ENCODE measurements around the gene HERC4. TPM values are rescaled to one million over a fixed set of nuclear protein-coding genes. Genes with fewer than 3 reads are reported as not detected.
"Not testable (repeated sequence)": the region's sequence is repeated elsewhere in the genome, so short reads cannot be mapped to it uniquely, and the experiment has no call there.

Gene HERC4
- total RNA-seq, 1 experiment from 2014 or later = 61.2 TPM

DNA sequence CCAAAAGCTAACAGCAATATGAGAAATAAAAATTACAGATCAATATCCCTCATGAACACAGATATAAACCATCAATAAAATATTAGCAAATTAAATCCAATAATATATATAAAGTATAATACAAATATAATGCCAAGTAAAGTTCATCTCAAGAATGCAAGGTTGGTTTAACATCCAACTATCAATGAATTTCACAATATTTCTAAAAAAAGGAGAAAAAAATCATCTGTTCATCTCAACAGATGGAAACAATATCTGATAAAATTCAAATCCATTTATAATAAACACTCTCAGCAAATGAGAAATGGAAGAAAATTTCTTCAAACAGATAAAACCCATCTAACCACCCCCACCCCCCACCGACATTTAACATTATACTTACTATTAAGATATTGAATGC is 103.8 kb downstream of the HERC4 start:
- DNase-seq (ENCODE audit: extremely low read depth, low read depth) = no peak

DNA sequence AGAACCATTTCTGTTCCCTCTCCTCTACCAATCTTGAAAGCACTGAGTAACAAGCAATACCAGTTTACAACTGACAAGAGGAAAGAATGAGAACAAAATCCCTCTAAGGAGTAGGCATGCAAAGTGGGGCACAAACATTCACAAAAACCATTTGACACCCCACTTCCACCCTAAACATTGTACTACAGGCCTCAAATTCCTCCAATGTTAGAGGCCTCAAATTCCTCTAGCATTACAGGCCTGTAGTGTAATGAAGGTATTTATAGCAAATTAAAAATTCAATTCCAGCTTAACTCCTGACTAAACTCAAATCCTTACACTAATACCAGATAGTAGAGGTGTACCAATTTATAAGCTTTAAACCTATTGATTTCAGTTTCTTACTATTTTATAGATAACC is 105.2 kb downstream of the HERC4 start:
- no peak for DNase-seq (ENCODE audit: extremely low read depth, low read depth)

DNA sequence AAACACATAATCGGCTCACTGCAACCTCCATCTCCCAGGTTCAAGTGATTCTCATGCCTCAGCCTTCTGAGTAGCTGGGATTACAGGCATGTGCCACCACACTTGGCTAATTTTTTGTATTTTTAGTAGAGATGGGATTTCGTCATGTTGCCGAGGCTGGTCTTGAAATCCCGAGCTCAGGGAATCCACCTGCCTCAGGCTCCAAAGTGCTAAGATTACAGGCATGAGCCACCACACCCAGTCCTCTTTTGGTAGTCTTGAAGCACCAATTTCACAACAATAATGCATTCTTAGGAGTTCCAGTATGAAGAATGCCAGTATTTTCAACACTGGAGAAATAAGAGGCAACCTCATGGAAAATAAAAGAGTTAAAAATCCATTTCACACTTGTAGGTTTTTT is 109.0 kb downstream of the HERC4 start:
- not testable (repeated sequence) for DNase-seq (ENCODE audit: extremely low read depth, low read depth)

DNA sequence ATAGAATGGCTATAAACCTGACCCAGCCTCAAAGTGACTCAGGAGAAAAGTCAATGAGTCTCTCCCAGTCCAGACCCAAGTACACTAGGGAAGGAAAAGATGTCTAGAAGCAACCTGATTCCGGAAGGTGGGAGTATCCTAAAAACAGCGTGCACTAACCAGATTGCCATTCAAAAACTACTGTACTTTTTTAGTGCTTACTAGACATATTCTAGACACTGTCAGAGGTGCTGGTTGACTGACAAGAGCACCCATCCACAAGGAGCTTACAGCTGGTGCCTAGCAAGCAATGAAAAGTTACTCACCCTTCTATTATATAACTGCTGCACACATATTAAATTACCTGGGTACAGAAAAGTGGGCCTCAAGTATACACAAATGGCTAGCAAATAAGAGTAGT is 109.6 kb downstream of the HERC4 start:
- DNase-seq (ENCODE audit: extremely low read depth, low read depth) = no peak

DNA sequence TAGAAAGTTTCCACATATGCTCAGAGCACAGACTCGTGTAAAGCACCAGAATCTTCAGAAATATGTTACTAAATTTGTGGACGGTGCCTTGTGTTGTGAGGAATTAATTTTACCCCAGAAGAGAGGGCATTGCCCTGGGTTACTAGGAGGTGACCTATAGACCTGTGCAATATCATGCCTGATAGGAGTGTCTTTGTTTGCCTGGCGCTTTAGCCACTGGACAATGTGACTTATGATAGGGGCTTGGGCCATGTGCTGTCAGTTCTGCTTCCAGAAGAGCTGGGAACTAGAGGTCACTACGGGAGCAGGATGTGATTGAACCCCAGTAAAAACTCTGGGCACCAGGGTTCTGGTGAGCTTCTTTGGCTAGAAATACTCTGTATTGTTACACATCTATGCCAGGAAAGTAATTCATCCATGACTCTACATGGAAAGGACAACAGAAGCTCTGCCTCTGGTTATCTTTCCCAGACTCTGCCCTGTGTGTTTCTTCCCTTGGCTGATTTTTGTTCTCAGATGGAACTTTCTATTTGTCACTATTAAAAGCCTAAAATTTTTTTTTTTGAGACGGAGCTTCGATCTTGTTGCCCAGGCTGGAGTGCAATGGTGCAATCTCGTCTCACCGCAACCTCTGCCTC is 115.1 kb downstream of the HERC4 start:
- no peak for DNase-seq (ENCODE audit: extremely low read depth, low read depth)

DNA sequence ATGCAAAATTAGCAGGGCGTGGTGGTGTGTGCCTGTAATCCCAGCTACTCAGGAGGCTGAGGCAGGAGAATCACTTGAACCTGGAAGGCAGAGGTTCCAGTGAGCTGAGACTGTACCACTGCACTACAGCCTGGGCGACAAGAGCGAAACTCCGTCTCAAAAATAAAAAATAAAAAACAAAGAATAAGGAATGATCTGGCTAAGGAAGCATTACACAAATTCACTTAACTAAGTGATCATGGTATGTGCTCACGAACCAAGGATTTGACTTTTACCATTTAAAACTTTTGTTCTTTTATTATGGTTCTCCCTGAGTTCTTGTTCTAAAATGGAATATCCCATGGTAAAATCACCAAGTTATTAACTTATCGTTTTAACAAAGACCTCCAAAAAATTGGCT is 119.5 kb downstream of the HERC4 start:
- no peak for DNase-seq (ENCODE audit: extremely low read depth, low read depth)

DNA sequence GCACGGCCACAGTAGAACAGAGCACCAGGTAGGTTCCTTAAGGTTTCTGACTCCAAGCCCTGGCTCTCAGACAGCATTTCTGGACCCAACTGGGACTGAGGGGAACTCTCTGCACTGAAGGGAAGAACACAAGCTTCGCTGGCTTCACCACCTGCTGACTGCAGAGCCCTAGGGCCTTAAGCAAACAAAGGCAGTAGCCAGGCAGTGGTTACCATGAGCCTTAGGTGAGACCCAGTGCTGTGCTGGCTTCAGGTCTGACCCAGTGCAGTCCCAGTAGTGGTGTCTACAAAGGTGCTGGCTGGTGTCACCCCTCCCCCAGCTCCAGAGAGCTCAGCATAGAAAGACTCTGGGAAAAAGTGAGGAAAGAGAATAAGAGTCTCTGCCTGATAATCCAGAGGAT is 131.2 kb downstream of the HERC4 start:
- DNase-seq (ENCODE audit: extremely low read depth, low read depth) = no peak

DNA sequence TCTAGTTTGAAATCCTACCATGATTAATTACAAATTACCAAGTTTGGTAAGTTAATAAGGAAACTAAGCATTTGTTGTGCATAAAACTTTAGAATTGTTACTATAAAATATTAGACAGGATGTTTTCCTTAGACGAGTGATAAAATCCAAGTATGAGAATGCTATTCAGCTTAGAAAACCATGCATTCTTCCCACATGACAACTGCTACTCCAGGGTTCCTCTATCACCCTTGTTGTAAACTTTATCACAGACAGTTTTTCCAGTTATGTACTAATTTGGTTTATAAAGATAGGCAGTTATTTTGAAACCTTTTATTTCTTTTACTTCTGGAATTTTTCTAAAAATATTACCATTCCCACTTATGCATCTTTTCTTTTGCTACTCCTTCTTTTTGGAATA is 138.7 kb downstream of the HERC4 start:
- no peak for DNase-seq (ENCODE audit: extremely low read depth, low read depth)

DNA sequence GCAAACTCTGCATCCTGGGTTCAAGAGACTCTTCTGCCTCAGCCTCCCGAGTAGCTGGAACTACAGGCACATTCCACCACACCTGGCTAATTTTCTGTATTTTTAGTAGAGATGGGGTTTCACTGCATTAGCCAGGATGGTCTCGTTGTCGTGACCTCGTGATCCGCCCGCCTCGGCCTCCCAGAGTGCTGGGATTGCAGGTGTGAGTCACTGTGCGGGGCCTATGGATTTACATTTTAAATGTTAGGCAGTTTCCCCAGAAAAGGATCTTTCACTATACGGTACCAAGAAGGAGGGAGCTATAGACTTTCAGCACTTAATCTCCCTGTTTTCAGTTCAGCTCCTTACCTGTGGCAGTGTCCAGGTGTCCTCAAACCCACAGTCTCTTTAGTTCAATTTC is 139.9 kb downstream of the HERC4 start:
- DNase-seq (ENCODE audit: extremely low read depth, low read depth) = no peak

DNA sequence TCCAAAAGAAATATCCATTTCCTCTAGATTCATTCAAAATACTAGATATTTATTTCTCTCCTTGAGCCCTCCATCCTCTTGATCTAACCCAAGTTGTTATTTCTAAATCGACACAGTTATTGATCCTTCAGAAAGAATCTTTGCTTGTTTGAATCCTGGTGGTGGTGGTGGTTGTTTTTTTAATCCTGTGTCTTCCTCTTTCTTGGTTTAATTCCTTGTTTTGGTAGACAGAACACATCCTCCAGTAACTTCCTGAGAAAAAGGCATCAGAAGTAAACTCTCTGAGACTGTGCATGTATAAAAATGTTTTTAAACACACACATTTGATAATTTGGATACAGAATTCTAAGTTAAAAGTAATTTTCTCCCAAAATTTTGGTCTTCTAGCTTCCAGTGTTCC is 140.7 kb downstream of the HERC4 start:
- no peak for DNase-seq (ENCODE audit: extremely low read depth, low read depth)

DNA sequence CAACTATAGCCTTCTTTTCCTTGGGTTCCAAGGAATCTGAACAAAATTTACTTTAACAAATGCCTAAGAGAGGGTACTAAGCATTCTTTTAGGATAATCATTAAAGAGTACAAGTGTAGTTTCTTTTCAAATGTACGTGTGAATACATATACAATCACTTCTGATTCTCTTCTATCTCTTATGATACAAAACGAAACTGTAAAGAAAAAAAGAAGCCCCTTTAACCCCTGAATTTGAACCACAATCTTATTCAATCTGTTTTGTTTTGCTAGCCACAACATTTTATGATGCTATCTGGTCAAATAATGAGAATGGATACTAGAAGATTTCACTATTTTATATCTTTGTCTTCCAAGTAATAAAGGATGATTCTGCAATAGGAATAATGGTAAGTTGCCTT is 141.9 kb downstream of the HERC4 start:
- no peak for DNase-seq (ENCODE audit: extremely low read depth, low read depth)

DNA sequence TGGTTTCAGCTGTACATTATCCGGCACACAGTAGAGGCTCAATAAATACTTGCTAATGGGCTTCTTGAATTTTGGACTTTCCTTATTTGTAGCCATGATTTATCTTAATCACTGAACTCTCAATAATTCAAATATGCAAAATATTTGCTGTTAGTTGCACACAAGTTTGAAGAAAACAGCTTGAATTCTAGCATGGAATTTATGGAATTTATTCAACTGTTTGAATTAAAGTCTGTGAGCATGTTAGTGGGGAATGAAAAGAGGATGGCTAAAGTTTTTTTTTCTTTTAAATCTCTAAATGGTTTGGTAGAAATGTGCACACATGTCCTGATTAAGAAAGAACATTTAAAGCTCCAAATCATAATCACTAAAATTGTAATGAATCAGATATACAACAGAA is 148.1 kb downstream of the HERC4 start:
- no peak for DNase-seq (ENCODE audit: extremely low read depth, low read depth)

DNA sequence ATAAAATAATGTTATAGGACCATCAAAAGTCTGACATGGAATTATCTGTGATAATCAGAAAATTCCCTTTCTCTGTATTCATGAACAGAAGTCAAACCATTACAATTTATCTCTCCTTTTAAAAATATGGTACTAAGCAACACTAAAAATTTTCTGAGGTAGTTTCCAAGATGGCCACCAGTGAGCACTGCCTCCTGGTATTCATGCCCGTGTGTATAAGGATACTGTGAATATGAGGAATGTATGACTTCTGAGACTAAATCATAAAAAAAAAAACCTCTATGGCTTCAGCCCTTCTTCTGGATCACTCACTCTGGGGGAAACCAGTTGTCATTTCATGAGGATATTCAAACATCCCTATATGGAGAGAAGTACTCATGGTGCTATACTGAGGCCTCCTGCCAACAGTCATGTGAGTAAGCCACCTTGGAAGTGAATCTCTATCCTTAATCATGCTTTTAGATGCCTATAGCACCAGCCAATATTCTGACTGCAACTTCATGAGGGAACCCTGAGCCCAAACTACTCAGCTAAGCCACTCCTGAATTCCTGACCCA is 149.6 kb downstream of the HERC4 start:
- DNase-seq (ENCODE audit: extremely low read depth, low read depth) = no peak

DNA sequence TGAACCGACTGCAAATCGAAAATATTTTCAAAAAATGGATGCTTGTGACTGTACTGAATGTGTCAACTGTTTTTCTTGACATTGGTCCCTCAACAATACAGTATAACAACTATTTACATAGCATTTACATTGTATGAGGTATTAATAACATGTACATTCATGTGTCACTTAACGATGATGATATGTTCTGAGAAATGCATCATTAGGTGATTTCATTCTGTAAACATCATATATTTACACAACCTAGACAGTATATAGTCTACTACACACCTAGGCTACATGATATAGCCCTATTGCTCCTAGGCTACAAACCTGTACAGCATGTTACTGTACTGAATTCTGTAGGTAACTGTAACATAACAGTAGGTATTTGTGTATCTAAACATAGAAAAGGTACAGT is 150.9 kb downstream of the HERC4 start:
- no peak for DNase-seq (ENCODE audit: extremely low read depth, low read depth)

DNA sequence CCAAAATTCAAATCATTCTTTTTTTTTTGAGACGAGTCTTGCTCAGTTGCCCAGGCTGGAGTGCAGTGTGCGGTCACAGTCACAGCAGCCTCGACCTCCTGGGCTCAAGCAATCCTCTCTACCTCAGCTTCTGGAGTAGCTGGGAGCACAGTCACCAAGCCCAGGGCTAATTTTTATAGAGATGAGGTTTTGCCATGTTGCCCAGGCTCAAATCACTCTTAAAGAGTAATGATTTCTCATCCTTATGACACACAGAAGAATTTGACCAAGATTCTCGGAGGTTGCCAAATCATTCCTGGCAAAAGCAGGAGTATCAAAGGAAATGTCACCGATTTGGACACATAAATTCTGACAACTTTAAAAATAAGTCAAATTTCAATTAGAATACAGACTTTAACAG is 151.5 kb downstream of the HERC4 start:
- DNase-seq (ENCODE audit: extremely low read depth, low read depth) = no peak

DNA sequence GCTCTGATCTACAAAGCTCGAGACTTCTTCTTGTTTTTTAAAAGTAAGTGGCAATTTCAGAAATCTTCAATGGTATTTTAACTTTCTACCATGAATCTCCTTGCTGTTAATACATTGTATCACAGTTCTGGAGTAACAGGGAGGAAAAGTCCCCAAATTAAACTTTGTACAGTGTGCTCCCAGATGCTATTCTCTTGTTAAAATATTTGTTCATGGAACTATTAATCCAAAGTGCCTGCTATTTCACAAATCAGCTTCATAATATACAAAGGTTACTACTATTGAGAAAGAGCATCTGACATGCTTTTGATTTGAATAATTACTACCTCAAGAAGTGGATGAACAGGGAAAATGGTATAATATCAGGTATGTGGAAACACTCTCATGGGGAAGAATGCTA is 154.0 kb downstream of the HERC4 start:
- no peak for DNase-seq (ENCODE audit: extremely low read depth, low read depth)

DNA sequence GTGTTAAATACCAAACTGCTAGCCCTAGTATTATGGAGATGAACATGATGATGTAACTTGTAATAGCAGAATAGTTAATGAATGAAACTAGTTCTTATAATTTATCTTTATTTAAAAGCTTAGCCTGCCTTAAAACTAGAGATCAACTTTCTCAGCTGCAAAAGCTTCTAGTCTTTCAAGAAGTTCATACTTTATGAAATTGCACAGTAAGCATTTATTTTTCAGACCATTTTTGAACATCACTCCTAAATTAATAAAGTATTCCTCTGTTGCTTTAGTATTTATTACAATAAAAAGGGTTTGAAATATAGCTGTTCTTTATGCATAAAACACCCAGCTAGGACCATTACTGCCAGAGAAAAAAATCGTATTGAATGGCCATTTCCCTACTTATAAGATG is 157.4 kb downstream of the HERC4 start:
- DNase-seq (ENCODE audit: extremely low read depth, low read depth) = no peak

DNA sequence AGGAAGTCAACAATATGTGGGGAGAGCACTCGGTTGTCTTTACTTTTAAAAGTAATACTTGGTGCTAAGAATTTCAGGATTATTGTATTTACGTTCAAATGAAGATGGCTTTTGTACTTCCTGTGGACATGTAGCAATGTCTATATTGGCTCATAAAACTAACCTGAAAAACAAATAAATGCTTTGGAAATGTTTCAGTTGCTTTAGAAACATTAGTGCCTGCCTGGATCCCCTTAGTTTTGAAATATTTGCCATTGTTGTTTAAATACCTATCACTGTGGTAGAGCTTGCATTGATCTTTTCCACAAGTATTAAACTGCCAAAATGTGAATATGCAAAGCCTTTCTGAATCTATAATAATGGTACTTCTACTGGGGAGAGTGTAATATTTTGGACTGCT is 157.9 kb downstream of the HERC4 start:
- DNase-seq (ENCODE audit: extremely low read depth, low read depth) = no peak

DNA sequence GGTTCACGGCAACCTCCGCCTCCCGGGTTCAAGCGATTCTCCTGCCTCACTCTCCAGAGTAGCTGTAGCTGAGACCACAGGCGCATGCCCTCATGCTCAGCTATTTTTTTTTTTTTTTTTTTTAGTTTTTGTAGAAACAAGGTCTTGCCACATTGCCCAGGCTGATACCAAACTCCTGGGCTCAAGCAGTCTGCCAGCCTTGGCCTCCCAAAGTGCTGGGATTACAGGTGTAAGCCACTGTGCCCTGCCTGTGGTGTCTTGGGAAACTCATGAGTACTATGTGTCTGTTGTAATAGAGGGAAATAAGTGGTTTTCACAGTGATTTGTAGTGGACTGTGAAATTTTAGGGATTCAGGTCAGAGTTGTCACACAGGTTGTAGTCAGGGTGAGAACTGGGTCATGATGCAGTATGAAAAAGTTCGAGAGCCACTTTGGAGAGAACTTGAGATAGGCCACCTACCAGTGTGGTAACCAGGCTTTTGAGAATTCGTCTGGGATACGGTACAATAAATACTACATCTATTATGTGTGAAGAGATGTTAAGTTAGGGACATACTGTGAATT is 160.2 kb downstream of the HERC4 start:
- DNase-seq (ENCODE audit: extremely low read depth, low read depth) = no peak

DNA sequence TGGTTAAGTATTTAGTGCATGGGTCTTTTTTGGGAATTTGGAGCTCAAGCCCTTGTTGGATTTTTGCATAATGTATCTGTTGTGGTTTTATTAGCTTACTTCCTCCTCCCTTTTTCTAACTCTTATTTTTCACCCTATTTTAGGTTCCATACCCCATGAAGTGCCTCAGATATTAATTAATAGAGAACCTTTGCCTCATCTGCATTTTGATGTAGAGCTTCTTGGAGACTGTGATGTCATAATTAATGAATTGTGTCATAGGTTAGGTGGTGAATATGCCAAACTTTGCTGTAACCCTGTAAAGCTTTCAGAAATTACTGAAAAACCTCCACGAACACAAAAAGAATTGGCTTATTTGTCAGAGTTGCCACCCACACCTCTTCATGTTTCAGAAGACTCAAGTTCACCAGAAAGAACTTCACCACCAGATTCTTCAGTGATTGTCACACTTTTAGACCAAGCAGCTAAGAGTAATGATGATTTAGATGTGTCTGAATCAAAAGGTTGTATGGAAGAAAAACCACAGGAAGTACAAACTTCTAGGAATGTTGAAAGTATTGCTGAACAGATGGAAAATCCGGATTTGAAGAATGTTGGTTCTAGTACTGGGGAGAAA is 162.6 kb downstream of the HERC4 start:
- DNase-seq (ENCODE audit: extremely low read depth, low read depth) = no peak

DNA sequence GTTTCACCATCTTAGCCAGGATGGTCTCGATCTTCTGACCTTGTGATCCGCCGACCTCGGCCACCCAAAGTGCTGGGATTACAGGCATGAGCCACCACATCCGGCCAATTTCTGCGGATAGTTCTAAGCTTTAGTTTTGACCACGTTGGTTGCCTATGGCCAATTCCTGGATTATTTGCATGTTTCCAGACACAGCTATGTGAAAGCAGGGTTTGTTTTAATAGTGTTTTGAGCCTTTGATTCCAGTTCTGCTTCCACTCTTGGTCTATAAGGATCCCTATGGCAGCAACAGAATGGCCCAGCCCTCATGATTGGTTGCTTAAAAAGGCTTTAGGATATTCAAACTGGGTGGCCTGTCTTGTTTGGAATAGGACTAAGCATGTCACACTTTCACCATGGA is 171.5 kb downstream of the HERC4 start:
- DNase-seq (ENCODE audit: extremely low read depth, low read depth) = no peak

DNA sequence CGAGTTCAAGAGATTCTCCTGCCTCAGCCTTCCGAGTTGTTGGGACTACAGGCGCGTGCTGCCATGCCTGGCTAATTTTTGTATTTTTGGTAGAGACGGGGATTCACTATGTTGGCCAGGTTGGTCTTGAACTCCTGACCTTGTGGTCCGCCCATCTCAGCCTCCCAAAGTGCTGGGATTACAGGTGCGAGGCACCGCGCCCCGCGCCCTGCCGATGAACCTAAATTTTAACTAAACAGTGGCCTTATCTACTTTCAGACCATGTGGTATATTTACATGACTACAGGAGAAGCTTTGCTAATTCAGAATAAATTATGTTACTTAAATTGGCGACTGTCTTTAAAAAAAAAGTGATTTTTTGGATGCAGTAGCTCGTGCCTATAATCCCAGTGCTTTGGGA is 181.4 kb downstream of the HERC4 start:
- no peak for DNase-seq (ENCODE audit: extremely low read depth, low read depth)

Measured in NCI-H460 (cell line).